NT2/D1 (cell line): ENCODE measurements around the gene RAB11A.

Experiments used
- YY1 ChIP-seq: IDR thresholded peaks from 2 replicates; pipeline ENCODE4 v1.6.1; 2011; ENCODE audit not compliant: insufficient read length, insufficient read depth
- ZNF274 ChIP-seq: IDR thresholded peaks from 2 replicates; pipeline ENCODE4 v1.6.1; 2011; ENCODE audit warnings: mild to moderate bottlenecking, low read depth, low read length

- TF ChIP-seq YY1 (no peak), ZNF274 (no peak)
These were observed 29.9 kb upstream of the RAB11A start for GRCh38 chr15:65839354-65839901.
